GM03348 (cell line): Measurements from ENCODE around the gene TREML1.

Experiments
- DNase-seq: peaks from one replicate; pipeline ENCODE4 v3.0.0; 2012; ENCODE audit warnings: low spot score

TREML1 gene

DNA sequence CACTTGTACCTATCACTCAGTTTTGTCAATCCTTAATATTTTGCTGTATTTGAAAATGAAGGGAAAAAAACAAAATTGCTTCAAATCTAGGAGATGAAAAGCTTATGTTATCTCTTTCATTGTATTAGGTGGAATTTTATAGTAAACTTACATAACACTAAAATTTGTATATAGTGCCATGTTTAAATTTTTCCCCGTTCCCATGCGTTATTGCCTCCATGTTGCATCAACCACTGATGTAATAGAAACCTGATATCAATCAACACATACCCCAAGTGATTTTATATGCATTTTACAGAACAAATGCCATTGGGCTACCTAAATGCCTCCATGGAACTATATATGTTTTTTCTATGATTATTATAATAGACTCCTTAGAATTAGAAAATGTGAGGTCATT lies 23.5 kb upstream of the TREML1 start:
- no peak for DNase-seq

DNA sequence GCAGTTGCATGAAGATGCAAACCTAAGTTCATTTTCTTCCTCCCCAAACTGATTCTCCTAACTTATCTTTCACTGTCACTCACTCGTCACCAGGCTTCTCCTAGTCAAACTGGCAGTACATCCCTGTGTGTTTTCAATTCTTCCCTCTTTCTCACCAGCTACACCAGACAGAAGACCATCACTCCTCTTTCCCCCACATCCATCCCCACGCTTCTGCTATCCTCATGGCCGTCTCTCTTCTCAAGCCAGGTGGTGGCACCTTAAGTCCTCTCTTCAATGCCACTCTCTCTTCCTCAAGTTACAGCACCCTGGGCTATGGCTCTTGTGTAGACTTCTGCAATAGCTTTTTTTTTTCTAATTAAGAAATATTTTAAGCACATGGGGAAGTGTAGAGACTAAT lies 23.1 kb upstream of the TREML1 start:
- no peak for DNase-seq

DNA sequence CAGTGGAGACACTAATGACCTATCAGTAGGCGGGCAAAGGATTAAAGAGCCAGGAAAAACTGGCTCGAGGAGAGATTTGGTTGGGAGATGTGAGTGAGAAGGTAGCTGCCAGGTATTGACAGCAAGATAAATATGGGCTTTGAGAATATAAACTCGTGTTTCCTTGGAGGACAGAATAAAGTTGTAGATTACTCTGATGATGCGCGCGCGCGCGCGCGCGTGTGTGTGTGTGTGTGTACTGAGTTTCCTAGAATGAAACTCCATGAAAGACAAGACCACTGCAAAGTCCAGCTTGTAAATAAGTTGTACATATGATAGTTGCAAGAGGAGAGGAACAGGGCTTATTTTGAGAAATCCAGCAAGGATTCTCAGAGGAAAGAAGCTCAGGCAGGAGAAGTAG lies 22.0 kb upstream of the TREML1 start:
- no peak for DNase-seq

DNA sequence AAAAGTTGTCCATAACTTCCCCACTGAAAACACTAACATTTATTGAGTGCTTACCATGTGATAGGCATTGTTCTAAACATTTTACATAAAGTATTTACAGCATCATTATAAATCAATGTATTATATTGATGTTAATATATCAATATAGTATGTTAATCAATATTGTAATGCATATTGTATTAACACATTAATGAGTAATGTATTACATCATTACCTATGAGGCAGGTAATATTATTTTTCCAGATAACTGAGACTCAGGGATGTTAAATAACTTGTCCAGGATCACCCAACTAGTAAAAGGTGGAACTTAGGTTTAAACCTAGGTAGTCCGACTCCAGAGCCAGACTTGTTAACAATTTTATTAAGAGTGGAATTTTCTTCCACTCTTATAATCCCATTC lies 20.9 kb upstream of the TREML1 start:
- no peak for DNase-seq

DNA sequence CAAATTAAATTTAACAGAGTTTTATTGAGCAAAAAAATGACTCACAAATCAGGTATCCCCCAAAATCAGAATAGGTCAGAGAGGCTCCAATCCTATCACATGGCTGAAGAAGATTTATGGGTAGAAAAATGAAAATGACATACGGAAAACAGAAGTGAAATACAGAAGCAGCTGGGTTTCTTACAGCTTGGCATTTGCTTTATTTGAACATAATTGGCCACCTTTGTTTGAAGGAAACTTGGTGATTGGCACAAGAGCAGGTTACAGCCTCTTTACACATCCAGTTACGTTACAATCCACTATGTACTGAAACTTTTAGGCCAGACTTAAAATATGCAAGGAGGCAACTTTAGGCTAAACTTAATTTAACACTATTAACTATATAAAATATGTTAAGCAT lies 20.5 kb upstream of the TREML1 start:
- DNase-seq: no peak

DNA sequence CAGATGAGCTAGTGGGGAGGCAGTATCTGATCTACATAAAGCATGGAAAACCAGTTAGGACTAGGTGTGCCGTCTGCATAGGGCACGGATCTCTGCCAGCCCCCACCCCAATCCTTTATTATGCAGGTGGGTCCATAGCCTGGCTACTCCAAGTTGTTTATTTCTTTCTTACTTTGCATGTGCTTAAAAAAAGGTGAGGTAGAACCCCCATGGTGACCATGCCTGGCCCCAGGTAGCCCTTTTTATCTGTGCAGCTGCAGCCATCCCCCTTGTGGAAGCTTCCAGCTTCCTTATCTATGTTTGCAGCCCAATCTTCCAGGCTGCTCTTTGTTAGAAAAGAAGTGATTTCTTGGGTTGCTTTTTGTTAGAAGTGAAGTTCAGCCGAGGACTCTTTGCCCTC lies 17.8 kb upstream of the TREML1 start:
- DNase-seq: no peak

DNA sequence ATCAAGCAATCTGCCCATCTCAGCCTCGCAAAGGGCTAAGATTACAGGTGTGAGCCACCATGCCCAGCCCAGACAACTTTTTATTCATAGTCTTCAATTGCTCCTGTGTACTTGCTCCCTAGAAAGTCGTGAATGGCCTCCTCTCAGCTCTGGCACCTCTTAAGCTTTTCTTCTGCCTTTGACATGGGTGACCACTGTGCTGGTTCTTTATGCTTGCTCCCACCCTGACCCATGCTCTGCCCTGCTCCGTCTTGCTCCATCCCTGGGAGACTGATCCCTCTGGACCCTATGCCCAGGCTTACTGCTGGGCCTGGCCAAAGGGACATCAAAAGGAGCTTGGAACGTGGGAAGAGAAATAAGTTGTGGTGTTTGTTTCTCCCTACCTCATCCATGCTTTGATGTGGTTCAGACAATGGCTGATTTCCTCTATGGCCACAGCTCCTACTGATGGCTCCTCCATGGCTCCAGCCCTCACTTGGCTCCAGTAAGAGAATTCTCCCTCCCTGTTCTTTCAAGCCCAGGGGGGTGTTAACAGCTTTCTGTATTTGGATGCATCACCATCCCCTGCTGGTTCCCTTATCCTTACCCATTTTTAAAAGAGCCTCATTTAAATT lies 16.5 kb upstream of the TREML1 start:
- no peak for DNase-seq

DNA sequence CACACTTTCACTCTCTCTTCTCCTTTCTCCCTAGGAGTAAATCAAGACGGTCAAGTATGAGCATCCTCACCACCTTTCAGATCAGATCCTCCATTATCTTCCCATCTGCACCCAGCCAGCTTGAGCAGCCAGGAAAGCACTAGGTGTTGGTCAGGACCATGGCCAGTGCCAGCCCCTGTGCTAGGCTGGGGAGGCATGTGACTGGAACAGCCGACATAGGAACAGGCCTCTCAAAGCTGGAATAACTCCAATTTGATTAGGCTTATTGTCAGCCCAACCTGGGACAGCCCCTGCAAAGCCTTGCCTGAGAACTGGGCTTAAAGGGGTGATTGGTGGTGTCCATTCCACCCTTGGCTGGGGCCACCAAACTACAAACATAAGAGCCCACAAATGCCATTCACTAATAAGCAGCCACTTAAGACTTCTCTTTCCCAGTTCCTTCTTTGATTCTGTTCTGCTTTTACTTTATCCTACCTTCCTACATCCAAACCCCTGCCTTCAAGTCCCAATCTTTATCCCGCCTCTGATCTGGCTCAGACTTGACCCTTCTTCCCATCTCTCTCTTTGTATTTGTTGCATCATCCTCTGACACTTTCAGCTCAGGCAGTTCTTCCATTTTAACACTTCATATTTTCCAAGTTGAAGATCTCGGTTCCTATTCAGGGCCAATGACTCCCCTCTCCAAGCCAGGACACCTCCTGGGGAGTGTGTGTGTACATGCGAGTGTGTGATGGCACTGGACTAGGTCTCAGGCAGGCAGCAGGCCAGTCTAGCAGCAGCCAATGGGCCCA lies 13.2 kb upstream of the TREML1 start:
- peak; percentile 29 for DNase-seq

DNA sequence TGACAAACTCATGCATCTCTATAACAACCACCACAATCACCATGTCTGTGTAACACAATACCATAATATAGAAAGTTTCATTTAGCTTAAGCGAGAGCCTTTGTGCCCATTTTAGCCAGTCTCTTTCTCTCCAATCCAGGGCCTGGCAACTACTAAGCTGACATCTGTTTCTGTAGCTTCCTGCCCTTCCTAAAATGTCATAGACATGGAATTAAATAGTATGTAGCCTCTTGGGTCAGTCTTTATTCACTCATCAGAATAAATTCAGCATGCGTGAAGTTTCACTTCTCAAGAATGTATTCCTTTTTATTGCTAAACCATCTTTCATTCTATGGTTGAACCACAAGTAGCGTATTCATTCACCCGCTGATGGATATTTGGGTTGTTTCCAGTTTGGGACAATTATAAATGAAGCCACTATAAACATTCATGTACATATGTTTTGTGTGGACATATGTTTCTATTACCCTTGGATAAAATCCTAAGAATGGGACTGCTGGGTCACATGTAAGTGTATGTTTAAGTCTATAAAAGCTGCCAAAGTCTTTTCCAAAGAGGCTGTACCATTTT lies 10.5 kb upstream of the TREML1 start:
- DNase-seq: no peak

DNA sequence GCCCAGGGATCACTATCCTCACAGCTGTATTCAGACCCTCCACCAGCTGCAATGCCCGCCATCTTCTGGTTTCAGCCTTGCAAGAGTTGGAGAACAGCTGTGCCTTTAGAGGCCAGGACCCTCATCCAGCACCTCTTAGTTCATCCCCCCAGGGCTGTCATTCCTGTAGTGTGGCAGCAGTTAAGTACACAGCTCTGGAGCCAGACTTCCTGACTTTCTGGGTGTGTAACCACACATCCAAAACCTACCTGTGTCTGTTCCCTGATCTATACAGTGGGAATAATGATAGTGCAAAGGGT lies 9.2 kb upstream of the TREML1 start:
- no peak for DNase-seq

DNA sequence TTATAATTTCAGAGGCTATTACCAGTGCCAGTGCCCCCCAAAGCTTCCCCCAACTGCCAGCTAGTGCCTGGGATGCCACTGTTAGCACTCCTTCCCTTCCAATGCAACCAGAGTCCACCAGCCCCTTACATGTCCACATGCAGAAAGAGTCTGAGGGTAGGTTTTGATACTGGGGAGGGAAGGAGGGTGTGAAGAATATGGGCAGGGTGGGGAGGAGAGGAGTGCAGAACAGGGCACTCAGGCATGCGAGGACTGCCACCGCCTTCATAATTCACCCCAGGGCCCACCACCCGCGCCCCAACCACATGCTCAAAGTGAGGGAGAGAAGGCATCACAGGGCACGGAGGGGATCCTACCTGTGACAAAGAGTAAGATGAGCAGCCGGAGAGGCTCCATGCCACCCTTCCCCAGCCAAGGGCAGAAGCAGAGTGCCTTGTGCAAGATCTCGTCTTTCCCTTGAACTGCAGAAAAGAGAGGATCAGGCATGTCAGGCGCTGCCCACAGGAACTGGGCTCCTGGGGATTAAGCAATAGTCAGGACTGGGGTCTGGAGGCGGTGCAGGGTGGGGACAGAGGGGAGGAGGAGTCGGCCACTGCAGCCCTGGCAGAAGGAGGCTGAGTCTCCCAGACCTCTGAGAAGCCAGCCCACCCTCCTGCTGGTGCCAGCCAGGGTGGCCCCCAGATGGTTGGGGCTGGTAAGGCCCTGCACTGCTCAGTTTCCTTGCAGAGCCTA lies 8.7 kb upstream of the TREML1 start, which contains the start of gene TREM2:
TSS of gene TREM2 (minus strand) at position 430 of the 732 bp plus-strand sequence. CDS start at position 396, 34 bp downstream.
- DNase-seq: no peak

DNA sequence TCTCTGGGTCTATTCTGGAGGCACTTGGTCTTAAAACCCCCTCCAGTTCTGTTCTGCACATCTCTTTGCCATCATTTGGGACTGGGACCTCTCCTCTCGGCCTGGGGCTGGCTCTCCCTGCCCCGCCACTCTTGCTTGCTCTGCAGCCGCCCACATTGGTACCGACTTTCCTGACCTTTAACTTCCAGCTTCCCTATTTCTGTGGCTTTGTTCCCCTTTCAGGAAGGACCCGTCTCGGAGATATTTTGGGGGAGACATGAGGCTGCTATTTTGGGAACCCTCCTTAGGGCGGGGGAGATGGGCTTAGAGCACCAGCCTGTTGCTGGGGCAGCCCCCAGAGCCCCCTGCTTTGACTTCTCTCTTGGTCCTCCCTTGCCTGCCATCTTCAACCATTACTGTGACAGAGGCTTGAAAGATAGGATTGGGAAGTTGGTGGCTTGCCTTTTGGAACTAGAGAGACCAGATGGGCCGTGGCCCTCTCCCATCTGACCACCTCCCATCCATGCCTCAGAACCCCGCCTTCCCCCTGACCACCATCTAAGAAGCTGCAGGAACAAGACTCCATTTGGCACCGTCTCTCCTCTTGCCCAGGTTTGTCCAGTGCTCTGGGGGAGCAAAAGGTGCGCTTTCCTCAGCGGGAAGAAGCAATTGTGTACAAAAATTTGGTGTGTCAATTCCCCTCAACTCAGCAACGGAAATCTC lies 7.9 kb upstream of the TREML1 start:
- DNase-seq: no peak

DNA sequence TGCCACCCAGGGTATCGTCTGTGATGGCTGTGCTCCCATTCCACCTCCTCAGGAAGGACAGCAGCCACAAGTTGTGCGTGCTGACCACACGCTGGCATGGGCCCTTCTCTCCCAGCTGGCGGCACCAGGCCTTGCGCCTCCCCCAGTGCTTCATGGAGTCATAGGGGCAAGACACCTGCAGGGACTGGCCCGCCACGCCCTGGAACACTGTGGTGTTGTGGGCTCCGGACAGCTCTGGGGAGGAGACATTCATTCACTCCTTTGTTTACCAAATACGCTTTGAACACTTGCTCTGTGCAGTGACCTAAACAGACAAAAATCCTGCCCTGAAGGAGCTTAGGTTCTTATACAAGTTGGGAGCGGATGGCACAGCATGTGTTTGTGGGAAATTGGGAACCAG lies 7.2 kb upstream of the TREML1 start:
- DNase-seq: no peak

DNA sequence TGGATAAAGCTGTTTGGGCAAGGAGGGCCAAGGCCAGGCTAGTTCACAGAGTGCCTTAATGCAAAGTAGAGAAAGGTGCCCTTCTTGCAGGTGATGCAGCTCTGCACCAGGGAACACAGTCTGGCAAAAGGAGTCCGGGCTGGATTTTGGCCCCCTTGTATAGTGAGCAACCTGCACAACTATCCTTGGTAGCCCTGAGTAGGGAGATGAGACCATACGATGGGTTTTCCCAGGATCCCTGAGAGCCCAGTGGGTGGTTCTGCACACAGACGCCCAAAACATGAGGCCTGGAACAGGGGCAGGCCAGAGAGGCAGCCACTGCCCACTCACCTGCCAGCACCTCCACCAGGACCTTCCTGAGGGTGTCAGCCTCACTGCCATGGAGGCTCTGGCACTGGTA lies 6.8 kb upstream of the TREML1 start:
- DNase-seq: no peak

DNA sequence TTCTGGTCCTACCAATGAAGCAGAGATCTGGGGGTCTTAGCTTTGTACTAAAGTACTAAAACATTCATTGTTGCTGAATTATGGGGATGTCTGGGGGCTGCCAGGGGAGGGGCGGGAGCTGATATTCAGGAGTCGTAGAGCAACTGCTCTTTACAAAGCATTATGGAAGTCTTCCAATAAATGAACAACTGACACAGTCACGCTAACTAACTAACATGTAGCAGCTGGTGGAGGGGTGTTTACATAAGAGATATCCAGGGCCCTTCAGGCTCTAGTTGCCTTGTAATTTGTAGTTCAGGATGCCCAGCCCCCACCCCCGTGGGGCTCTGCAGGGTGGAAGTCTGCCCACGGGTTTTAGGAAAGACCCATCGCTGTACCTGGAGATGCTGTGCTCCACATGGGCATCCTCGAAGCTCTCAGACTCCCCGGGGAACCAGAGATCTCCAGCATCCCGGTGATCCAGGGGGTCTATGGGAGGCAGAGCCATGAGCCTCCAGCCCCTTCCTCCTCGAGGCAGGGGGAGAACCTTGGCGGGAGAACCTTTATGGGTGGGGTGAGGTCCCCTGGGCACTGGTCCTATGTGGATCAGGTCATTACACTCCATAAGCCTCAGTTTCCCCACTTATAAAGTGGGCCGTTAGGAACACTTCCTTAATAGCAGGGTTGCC lies 5.4 kb upstream of the TREML1 start:
- no peak for DNase-seq

DNA sequence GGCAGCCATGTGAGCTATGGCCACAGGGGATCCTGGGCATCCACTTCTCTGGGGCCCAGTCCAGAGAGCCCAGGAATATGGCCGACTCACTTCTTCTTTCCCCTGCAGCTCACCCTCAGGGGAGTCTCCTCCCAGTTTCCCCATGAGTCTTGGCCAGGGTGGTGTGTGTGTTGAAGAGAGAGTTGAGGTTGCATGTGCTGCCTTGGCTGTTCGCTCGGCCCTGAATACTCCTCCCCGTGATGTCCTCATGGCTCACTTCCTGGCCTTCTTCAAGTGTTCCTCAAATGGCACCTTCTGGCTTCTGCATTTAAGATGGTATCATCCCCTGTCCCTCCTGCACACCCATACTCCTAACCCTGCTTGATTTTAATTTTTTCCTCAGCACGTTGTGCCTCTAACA lies 3.2 kb upstream of the TREML1 start:
- DNase-seq: no peak

DNA sequence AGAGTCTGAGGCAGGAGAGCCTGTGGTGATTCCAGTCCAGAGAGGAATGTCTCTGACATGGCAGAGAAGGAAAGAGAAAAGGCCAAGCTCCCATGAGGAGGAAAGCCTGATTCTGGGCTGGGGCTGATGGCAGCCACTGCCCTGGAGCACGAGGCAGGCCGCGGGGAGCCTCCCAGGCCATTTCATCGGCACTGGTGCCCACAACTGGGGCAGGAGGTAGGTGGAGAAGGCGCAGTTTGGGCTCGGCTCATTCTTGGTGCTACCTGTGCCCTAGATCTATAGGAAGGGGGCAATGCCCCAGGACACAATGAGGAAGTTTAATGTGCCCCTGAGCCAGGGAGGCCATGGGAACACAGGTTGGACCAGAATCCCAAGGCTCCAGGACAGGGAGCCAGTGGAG lies 2.6 kb upstream of the TREML1 start:
- no peak for DNase-seq

DNA sequence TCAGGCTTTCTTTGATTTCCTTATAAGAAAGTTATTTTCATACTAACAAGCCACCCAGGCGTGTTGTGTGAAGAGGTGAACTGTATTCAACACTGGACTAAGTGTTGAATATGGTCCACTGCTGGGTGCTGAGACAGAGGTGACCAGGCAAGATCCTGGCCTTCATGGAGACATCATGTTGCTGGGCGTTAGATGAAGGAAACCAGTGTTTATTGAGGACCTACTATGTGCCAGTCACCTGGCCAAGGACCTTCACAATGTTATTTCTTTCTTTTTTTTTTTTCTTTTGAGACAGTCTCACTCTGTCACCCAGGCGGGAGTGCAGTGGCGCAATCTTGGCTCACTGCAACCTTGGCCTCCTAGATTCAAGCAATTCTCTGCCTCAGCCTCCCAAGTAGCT lies 1.9 kb upstream of the TREML1 start:
- no peak for DNase-seq

DNA sequence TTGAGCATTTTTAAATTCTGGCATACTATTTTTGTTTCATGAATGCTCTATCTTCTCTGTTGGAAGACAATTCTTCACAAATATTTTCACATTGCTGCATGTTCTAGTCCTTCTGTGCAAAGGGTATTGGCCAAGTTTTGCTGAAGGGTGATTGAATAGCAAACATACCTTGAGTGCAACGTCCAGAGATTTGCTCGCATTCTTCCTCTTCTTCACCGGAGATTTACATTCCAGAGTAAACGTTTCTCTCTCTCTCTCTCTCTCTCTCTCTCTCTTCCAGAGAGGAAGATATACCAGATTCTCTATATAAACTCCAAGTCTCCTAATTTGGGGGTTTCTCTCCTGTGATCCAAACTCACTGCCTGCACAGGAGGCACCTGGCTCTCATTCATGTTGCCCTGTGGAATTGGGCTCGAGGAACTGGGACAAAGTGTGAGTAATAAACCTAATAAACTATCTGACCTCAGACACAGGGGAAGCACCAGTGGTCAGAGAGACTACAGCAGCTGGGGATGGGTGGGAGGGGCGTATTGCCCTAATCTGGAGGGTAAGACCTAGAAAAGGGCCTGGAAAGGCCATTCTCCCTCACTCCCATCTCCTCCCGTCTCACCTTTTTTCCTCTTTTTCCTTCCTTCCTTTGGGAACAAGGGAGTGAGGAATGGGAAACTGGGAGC lies 1.1 kb upstream of the TREML1 start:
- DNase-seq: no peak

DNA sequence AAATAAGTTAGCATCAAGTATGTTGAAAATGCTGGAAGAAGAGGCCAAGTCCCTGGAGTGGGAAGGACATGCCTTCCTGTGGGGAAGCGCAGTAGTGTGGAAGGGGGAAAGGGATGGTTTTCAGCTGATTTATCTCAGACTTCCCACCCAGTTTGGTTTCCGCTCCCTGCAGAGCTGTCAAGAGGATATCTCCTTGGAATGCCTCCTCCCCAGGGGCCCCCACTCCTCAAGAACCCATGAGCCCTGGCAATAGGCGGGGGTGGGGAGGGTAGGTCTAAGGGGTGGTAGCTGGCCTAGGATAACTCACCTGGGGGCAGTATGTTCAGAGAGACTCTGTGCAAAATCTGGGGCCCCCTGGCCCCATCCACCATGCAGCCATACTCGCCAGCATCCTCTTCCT lies 696 bp downstream of the TREML1 start:
- no peak for DNase-seq

DNA sequence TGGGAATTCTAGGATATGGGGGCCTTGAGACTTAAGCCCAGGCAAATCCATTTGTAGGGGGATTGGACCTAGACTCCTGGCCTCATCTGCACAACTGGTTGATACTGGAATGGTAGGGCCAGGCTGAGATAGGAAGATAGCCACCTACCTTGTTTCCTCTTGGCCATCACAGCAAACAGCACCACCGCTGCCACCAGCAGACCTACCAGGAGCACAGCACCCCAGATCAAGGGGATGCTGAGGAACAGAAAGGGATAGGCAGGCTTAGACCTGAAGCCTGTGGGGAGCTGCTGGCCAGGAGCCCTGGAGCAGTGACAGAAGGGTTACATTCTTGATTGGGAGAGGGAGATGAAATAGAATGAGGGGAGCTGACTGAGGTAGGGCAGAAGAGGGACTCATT lies 3.5 kb downstream of the TREML1 start:
- no peak for DNase-seq
